GM19468 (cell line): ENCODE data around the gene TENM4.

Source experiments
- ATAC-seq: cut with Tn5 transposase; IDR thresholded peaks from one replicate; pipeline ENCODE4 v1.9.1; 2021; ENCODE audit warnings: mild to moderate bottlenecking, moderate library complexity, moderate number of reproducible peaks; ENCODE audit not compliant: unreplicated experiment; ENCODE audit errors: extremely low read depth

TENM4 gene

GRCh38 chr11:78821371-78822306 lies 619.2 kb downstream of the TENM4 start:
- no peak for ATAC-seq

GRCh38 chr11:78820741-78821140 lies 620.1 kb downstream of the TENM4 start:
- no peak for ATAC-seq

- ATAC-seq: no peak
These were observed 622.6 kb downstream of the TENM4 start for GRCh38 chr11:78818201-78818600.

- no peak for ATAC-seq
These were observed 625.0 kb downstream of the TENM4 start for GRCh38 chr11:78815831-78816230.

- no peak for ATAC-seq
These were observed 628.1 kb downstream of the TENM4 start for GRCh38 chr11:78812513-78813293.

GRCh38 chr11:78810559-78811009 lies 630.2 kb downstream of the TENM4 start:
- ATAC-seq: no peak

- ATAC-seq: no peak
These were observed 630.8 kb downstream of the TENM4 start for GRCh38 chr11:78809931-78810541.

- no peak for ATAC-seq
These were observed 631.9 kb downstream of the TENM4 start for GRCh38 chr11:78808923-78809322.

GRCh38 chr11:78807351-78807750 lies 633.5 kb downstream of the TENM4 start:
- ATAC-seq: no peak

- no peak for ATAC-seq
These were observed 634.4 kb downstream of the TENM4 start for GRCh38 chr11:78806214-78807004.

GRCh38 chr11:78804991-78805390 lies 635.8 kb downstream of the TENM4 start:
- no peak for ATAC-seq

GRCh38 chr11:78803995-78804394 lies 636.8 kb downstream of the TENM4 start:
- no peak for ATAC-seq

- ATAC-seq: no peak
These were observed 638.6 kb downstream of the TENM4 start for GRCh38 chr11:78802058-78802761.

GRCh38 chr11:78801161-78801884 lies 639.5 kb downstream of the TENM4 start:
- no peak for ATAC-seq

- ATAC-seq: no peak
These were observed 640.1 kb downstream of the TENM4 start for GRCh38 chr11:78800756-78801155.

GRCh38 chr11:78800096-78800690 lies 640.6 kb downstream of the TENM4 start:
- ATAC-seq: no peak

- peak; percentile 82 for ATAC-seq
These were observed 642.2 kb downstream of the TENM4 start for GRCh38 chr11:78798663-78799062.

- ATAC-seq: no peak
These were observed 643.3 kb downstream of the TENM4 start for GRCh38 chr11:78797559-78797958.
